Measurements from ENCODE around the gene RFXANK. TPM values are rescaled to one million over a fixed set of nuclear protein-coding genes. Genes with fewer than 3 reads are reported as not detected.

RFXANK gene
- polyA plus RNA-seq, 2 of the 4 experiments (the other 2 are of a cell fraction), result 23.4 to 30.6 TPM

DNA sequence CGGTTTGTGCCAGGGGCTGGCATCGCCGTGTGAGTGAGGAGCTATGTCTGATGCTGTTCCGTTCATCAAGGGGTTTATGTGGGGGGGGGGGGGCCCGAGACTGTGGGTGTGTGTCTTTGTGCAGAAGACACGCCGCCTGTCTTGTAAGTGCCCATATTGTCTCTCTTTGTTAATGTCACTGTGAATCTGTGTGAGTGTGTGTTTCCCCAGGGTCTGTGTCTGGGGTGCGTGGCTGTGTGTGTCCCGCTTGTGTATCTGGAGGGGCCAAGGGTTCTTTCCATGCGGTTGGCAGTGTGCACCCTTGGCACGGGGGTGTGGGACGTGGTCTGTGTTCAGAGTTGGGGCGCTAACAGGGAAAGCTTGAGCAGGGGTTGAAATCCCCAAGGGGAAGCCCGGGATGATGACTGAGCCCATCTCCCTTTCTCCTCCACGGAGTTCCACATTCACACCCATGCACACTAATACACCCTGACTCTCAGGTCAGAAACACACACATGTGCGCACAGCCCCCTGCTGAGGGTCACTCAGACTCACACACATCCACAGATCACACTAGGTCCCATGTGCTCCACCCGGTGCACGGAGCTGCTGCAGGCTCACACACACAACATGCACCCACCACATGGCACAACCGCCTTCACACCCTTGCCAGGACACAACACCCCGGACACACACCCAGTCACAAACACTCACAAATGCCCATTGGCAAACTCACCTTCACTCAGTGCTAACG, 21.5 kb downstream of the RFXANK start:
- TF ChIP-seq RCOR1 (IDR thresholded peaks at IDR 0.05; ENCODE audit: low read depth, low read length), result no peak
- TF ChIP-seq NPAS2 (CRISPR knock-in tag; IDR thresholded peaks at IDR 0.05; ENCODE audit: borderline replicate concordance), result no peak
- no peak for TF ChIP-seq SREBF2 (IDR thresholded peaks at IDR 0.05)
- no peak for TF ChIP-seq ZNF302 (CRISPR knock-in tag; IDR thresholded peaks at IDR 0.05)
- no peak for TF ChIP-seq RAD21 (conservative IDR thresholded peaks at IDR 0.05 in 1 of 2, IDR thresholded peaks at IDR 0.05 in 1 of 2)
- TF ChIP-seq KDM1A (IDR thresholded peaks at IDR 0.05; ENCODE audit: low read depth), result no peak
- no peak for TF ChIP-seq HEYL (CRISPR knock-in tag; IDR thresholded peaks at IDR 0.05)
- TF ChIP-seq KDM5A (IDR thresholded peaks at IDR 0.05), result no peak
- TF ChIP-seq, protein P1, sequence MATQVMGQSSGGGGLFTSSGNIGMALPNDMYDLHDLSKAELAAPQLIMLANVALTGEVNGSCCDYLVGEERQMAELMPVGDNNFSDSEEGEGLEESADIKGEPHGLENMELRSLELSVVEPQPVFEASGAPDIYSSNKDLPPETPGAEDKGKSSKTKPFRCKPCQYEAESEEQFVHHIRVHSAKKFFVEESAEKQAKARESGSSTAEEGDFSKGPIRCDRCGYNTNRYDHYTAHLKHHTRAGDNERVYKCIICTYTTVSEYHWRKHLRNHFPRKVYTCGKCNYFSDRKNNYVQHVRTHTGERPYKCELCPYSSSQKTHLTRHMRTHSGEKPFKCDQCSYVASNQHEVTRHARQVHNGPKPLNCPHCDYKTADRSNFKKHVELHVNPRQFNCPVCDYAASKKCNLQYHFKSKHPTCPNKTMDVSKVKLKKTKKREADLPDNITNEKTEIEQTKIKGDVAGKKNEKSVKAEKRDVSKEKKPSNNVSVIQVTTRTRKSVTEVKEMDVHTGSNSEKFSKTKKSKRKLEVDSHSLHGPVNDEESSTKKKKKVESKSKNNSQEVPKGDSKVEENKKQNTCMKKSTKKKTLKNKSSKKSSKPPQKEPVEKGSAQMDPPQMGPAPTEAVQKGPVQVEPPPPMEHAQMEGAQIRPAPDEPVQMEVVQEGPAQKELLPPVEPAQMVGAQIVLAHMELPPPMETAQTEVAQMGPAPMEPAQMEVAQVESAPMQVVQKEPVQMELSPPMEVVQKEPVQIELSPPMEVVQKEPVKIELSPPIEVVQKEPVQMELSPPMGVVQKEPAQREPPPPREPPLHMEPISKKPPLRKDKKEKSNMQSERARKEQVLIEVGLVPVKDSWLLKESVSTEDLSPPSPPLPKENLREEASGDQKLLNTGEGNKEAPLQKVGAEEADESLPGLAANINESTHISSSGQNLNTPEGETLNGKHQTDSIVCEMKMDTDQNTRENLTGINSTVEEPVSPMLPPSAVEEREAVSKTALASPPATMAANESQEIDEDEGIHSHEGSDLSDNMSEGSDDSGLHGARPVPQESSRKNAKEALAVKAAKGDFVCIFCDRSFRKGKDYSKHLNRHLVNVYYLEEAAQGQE (IDR thresholded peaks at IDR 0.05), result no peak
- TF ChIP-seq FOSB (CRISPR knock-in tag; IDR thresholded peaks at IDR 0.05), result no peak
- TF ChIP-seq JUN (IDR thresholded peaks at IDR 0.05), result no peak
- TF ChIP-seq JUNB (IDR thresholded peaks at IDR 0.05), result no peak
- no peak for TF ChIP-seq NR3C1 (IDR thresholded peaks at IDR 0.05)
- no peak for TF ChIP-seq TFCP2L1 (CRISPR knock-in tag; IDR thresholded peaks at IDR 0.05)
- TF ChIP-seq HOXB5 (CRISPR knock-in tag; IDR thresholded peaks at IDR 0.05), result no peak
- TF ChIP-seq EHMT2 (IDR thresholded peaks at IDR 0.05; ENCODE audit: low read depth), result no peak
- TF ChIP-seq POLR2A (IDR thresholded peaks at IDR 0.05; ENCODE audit: low read length), result no peak
- TF ChIP-seq, protein P2, sequence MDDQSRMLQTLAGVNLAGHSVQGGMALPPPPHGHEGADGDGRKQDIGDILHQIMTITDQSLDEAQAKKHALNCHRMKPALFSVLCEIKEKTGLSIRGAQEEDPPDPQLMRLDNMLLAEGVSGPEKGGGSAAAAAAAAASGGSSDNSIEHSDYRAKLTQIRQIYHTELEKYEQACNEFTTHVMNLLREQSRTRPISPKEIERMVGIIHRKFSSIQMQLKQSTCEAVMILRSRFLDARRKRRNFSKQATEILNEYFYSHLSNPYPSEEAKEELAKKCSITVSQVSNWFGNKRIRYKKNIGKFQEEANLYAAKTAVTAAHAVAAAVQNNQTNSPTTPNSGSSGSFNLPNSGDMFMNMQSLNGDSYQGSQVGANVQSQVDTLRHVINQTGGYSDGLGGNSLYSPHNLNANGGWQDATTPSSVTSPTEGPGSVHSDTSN (IDR thresholded peaks at IDR 0.05), result no peak
- no peak for FAIRE-seq
- POLR2A ChIA-PET, result no interaction called here

DNA sequence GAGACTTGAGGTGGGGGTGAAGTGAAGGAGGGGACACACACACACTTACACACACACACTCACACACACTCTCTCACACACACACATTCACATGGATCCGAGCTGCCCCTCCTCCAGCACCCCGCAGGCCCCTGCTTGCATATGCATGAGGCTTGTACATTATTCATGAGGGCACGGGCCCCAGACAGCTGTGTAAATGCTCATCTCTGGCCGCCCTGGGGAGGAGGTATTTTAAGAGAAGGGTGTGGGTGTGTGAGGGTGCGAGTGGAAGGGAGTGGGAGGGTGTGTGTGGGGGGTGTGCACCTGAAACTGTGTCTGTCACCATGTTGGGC, 22.1 kb downstream of the RFXANK start:
- ChIA-PET CTCF (interaction anchor here (3.3 kb wide), 1 partner anchor 11 kb away, joined by 13 read pairs; no protein-coding TSS in a partner anchor), POLR2A (no interaction called here)
- Histone ChIP-seq H3K9me3 (no peaks in the 10 kb centered on the region), H3K27ac (no peak overlapping the region), H3K4me2 (no peak overlapping the region), H3K4me3 (no peak overlapping the region), H3K4me1 (no peaks in the 10 kb centered on the region)
- WGBS (ENCODE audit: missing lambda C conversion rate), result 0% methylated on average over 3 of the region's 5 CpGs
- no peak for TF ChIP-seq CHD2 (IDR thresholded peaks at IDR 0.05; ENCODE audit: low read length, partially characterized antibody)
- TF ChIP-seq NR3C1 (IDR thresholded peaks at IDR 0.05), result no peak
- peak; percentile 37 to 40; a peak in 3 of 6 replicates for ATAC-seq
- no peak for FAIRE-seq
- DNase-seq (ENCODE audit: low read depth in 1 of 2, low spot score in 1 of 2), result no peak

More for the DNA sequence above, 21.5 kb downstream of the RFXANK start:
- 13% methylated on average over 8 of the region's 21 CpGs for WGBS (ENCODE audit: missing lambda C conversion rate)
- no peak overlapping the region for H3K4me2 ChIP-seq
- no peak overlapping the region for H3K27ac ChIP-seq
- H3K4me3 ChIP-seq, result no peak overlapping the region
- ATAC-seq, result peak in 1 of 2 experiments; percentile 6; a peak in 1 of 6 replicates
- no peaks in the 10 kb centered on the region for H3K9me3 ChIP-seq
- CTCF ChIA-PET, result interaction anchor here (0.5 to 3.3 kb wide), 3 partner anchors 12 to 55 kb away, joined by 3 to 13 read pairs (median 4); no protein-coding TSS in a partner anchor
- H3K4me1 ChIP-seq, result no peaks in the 10 kb centered on the region
- DNase-seq (ENCODE audit: low read depth in 1 of 2, low spot score in 1 of 2), result no peak

DNA sequence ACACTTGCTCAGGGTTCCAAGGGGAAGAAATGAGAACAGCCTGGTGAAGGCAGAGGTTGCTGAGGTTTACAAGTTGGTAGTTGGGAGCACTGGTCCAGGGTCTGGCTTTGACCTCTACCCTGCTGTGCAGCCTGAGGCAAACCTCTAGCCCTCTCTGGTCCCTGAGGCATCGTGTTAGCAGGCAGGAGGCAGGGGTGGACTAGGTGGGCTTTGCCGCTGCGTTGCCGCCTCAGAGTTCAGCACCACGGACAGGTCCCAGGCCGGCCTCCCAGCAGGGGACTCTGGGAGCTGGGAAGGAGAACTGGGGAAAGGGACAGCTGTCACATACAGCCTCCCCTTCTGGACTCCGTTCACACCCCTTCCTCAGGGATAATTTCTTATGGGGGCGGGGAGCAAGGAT, 22.8 kb downstream of the RFXANK start:
- H3K27ac ChIP-seq, result no peak overlapping the region
- FAIRE-seq, result no peak
- no peak for TF ChIP-seq ZSCAN20 (CRISPR knock-in tag; IDR thresholded peaks at IDR 0.05)
- no peak for TF ChIP-seq FOXS1 (CRISPR knock-in tag; IDR thresholded peaks at IDR 0.05)
- TF ChIP-seq ZFP36 (IDR thresholded peaks at IDR 0.05; ENCODE audit: borderline replicate concordance, partially characterized antibody), result peak; percentile 52
- no peak for TF ChIP-seq RFX5 (IDR thresholded peaks at IDR 0.05)
- TF ChIP-seq, protein P1 (IDR thresholded peaks at IDR 0.05), result peak; percentile 93
- TF ChIP-seq, protein P2 (IDR thresholded peaks at IDR 0.05), result no peak
- TF ChIP-seq JUN (IDR thresholded peaks at IDR 0.05), result no peak
- TF ChIP-seq CBX2 (IDR thresholded peaks at IDR 0.05; ENCODE audit: borderline replicate concordance, low read depth), result no peak
- no peak for TF ChIP-seq HOXB5 (CRISPR knock-in tag; IDR thresholded peaks at IDR 0.05)
- no peak for TF ChIP-seq JUNB (IDR thresholded peaks at IDR 0.05)
- POLR2A ChIA-PET, result no interaction called here
- no peak for DNase-seq (ENCODE audit: low read depth in 1 of 2, low spot score in 1 of 2)
- H3K4me3 ChIP-seq, result no peak overlapping the region
- no peaks in the 10 kb centered on the region for H3K9me3 ChIP-seq
- no peaks in the 10 kb centered on the region for H3K4me1 ChIP-seq
- no peak overlapping the region for H3K4me2 ChIP-seq
- 0% methylated on average over 3 of the region's 8 CpGs for WGBS (ENCODE audit: missing lambda C conversion rate)
- peak; percentile 51 to 71; a peak in 4 of 6 replicates for ATAC-seq
- CTCF ChIA-PET, result interaction anchor here (3.3 kb wide), 1 partner anchor 10 kb away, joined by 13 read pairs; no protein-coding TSS in a partner anchor
